ENCODE data around the gene TMEM132C.

Gene TMEM132C

GRCh38 chr12:128339126-128339520, 72.2 kb downstream of the TMEM132C start:
- Histone ChIP-seq H3K4me2 (ENCODE audit: low read length) (no peak overlapping the region), H3K9me2 (replicated peaks; ENCODE audit: control insufficient read depth, low read length) (no peaks in the 10 kb centered on the region), H3F3A (ENCODE audit: control insufficient read depth, insufficient read depth) (no peaks in the 10 kb centered on the region), H3K4me3 (ENCODE audit: low read length) (no peak overlapping the region), H4K20me1 (ENCODE audit: control insufficient read depth, insufficient read depth, low read depth, low read length) (no peaks in the 10 kb centered on the region), H3K4me1 (ENCODE audit: control insufficient read depth, low read length) (no peaks in the 10 kb centered on the region), H3K36me3 (ENCODE audit: control insufficient read depth, low read length) (no peaks in the 10 kb centered on the region), H3K9me3 (ENCODE audit: control insufficient read depth, insufficient read depth, low read length) (peaks cover 4% of the 10 kb centered on the region; the same call in 1 of the 2 replicates), H3K27me3 (ENCODE audit: control insufficient read depth, low read length) (no peaks in the 10 kb centered on the region), H3K27ac (ENCODE audit: low read depth, low read length) (no peak overlapping the region), H3K79me2 (ENCODE audit: control insufficient read depth, low read length) (no peaks in the 10 kb centered on the region)
- TF ChIP-seq EZH2phosphoT487 (IDR thresholded peaks at IDR 0.05; ENCODE audit: borderline replicate concordance, low read length) (no peak), CTCF (IDR thresholded peaks at IDR 0.05; ENCODE audit: low read depth, low read length, poor library complexity, severe bottlenecking) (no peak)

- no peaks in the 10 kb centered on the region for H3K36me3 ChIP-seq (ENCODE audit: control insufficient read depth, low read length)
- no peaks in the 10 kb centered on the region for H4K20me1 ChIP-seq (ENCODE audit: control insufficient read depth, insufficient read depth, low read depth, low read length)
- no peaks in the 10 kb centered on the region for H3K9me2 ChIP-seq (replicated peaks; ENCODE audit: control insufficient read depth, low read length)
- H3K4me3 ChIP-seq (ENCODE audit: low read length), result no peak overlapping the region
- no peak overlapping the region for H3K27ac ChIP-seq (ENCODE audit: low read depth, low read length)
- TF ChIP-seq CTCF (IDR thresholded peaks at IDR 0.05; ENCODE audit: low read depth, low read length, poor library complexity, severe bottlenecking), result no peak
- no peak for TF ChIP-seq EZH2phosphoT487 (IDR thresholded peaks at IDR 0.05; ENCODE audit: borderline replicate concordance, low read length)
- peaks cover 4% of the 10 kb centered on the region; the same call in 1 of the 2 replicates for H3K9me3 ChIP-seq (ENCODE audit: control insufficient read depth, insufficient read depth, low read length)
- no peaks in the 10 kb centered on the region for H3K79me2 ChIP-seq (ENCODE audit: control insufficient read depth, low read length)
- H3F3A ChIP-seq (ENCODE audit: control insufficient read depth, insufficient read depth), result no peaks in the 10 kb centered on the region
- H3K4me2 ChIP-seq (ENCODE audit: low read length), result no peak overlapping the region
- no peaks in the 10 kb centered on the region for H3K4me1 ChIP-seq (ENCODE audit: control insufficient read depth, low read length)
- no peaks in the 10 kb centered on the region for H3K27me3 ChIP-seq (ENCODE audit: control insufficient read depth, low read length)
These were observed 72.7 kb downstream of the TMEM132C start for GRCh38 chr12:128339631-128340030.

- Histone ChIP-seq H3K27ac (ENCODE audit: low read depth, low read length) (no peak overlapping the region), H3F3A (ENCODE audit: control insufficient read depth, insufficient read depth) (no peaks in the 10 kb centered on the region), H3K4me3 (ENCODE audit: low read length) (no peak overlapping the region), H3K27me3 (ENCODE audit: control insufficient read depth, low read length) (no peaks in the 10 kb centered on the region), H3K4me2 (ENCODE audit: low read length) (no peak overlapping the region), H4K20me1 (ENCODE audit: control insufficient read depth, insufficient read depth, low read depth, low read length) (no peaks in the 10 kb centered on the region), H3K79me2 (ENCODE audit: control insufficient read depth, low read length) (no peaks in the 10 kb centered on the region), H3K4me1 (ENCODE audit: control insufficient read depth, low read length) (no peaks in the 10 kb centered on the region), H3K36me3 (ENCODE audit: control insufficient read depth, low read length) (no peaks in the 10 kb centered on the region), H3K9me2 (replicated peaks; ENCODE audit: control insufficient read depth, low read length) (no peaks in the 10 kb centered on the region), H3K9me3 (ENCODE audit: control insufficient read depth, insufficient read depth, low read length) (no peaks in the 10 kb centered on the region)
- no peak for TF ChIP-seq EZH2phosphoT487 (IDR thresholded peaks at IDR 0.05; ENCODE audit: borderline replicate concordance, low read length)
- no peak for TF ChIP-seq CTCF (IDR thresholded peaks at IDR 0.05; ENCODE audit: low read depth, low read length, poor library complexity, severe bottlenecking)
These were observed 86.3 kb downstream of the TMEM132C start for GRCh38 chr12:128353301-128353700.

GRCh38 chr12:128356547-128356946, 89.6 kb downstream of the TMEM132C start:
- Histone ChIP-seq H3K9me2 (replicated peaks; ENCODE audit: control insufficient read depth, low read length) (no peaks in the 10 kb centered on the region), H3K4me1 (ENCODE audit: control insufficient read depth, low read length) (no peaks in the 10 kb centered on the region), H3K9me3 (ENCODE audit: control insufficient read depth, insufficient read depth, low read length) (no peaks in the 10 kb centered on the region), H3K4me3 (ENCODE audit: low read length) (no peak overlapping the region), H3K4me2 (ENCODE audit: low read length) (no peak overlapping the region), H3K27me3 (ENCODE audit: control insufficient read depth, low read length) (no peaks in the 10 kb centered on the region), H3K79me2 (ENCODE audit: control insufficient read depth, low read length) (no peaks in the 10 kb centered on the region), H3K27ac (ENCODE audit: low read depth, low read length) (no peak overlapping the region), H3K36me3 (ENCODE audit: control insufficient read depth, low read length) (no peaks in the 10 kb centered on the region), H4K20me1 (ENCODE audit: control insufficient read depth, insufficient read depth, low read depth, low read length) (no peaks in the 10 kb centered on the region), H3F3A (ENCODE audit: control insufficient read depth, insufficient read depth) (no peaks in the 10 kb centered on the region)
- TF ChIP-seq EZH2phosphoT487 (IDR thresholded peaks at IDR 0.05; ENCODE audit: borderline replicate concordance, low read length) (no peak), CTCF (IDR thresholded peaks at IDR 0.05; ENCODE audit: low read depth, low read length, poor library complexity, severe bottlenecking) (no peak)

Measured in DOHH2 (cell line).